ENCODE results near the gene LMAN1. TPM values are rescaled to one million over a fixed set of nuclear protein-coding genes. Genes with fewer than 3 reads are reported as not detected.

The LMAN1 gene
- total RNA-seq, 1 experiment from 2014 or later = 73.7 TPM

- TF ChIP-seq, protein P1, sequence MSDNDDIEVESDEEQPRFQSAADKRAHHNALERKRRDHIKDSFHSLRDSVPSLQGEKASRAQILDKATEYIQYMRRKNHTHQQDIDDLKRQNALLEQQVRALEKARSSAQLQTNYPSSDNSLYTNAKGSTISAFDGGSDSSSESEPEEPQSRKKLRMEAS (IDR thresholded peaks at IDR 0.05) = no peak
- TF ChIP-seq TCF7L2 (IDR thresholded peaks at IDR 0.05; ENCODE audit: borderline replicate concordance, extremely low read depth, insufficient read depth, insufficient read length) = no peak
- TF ChIP-seq ZFX (IDR thresholded peaks at IDR 0.05) = no peak
- TF ChIP-seq POLR2AphosphoS5 (IDR thresholded peaks at IDR 0.05; ENCODE audit: low read depth, low read length) = no peak
- no peak for TF ChIP-seq CBX3 (IDR thresholded peaks at IDR 0.05; ENCODE audit: low read depth)
- no peak for TF ChIP-seq POLR2A (IDR thresholded peaks at IDR 0.05; ENCODE audit: borderline replicate concordance, extremely low read depth, insufficient read depth, insufficient read length)
- no peak for TF ChIP-seq JUND (IDR thresholded peaks at IDR 0.05)
- TF ChIP-seq ELF1 (IDR thresholded peaks at IDR 0.05; ENCODE audit: borderline replicate concordance, low read depth) = no peak
- TF ChIP-seq, protein P2, sequence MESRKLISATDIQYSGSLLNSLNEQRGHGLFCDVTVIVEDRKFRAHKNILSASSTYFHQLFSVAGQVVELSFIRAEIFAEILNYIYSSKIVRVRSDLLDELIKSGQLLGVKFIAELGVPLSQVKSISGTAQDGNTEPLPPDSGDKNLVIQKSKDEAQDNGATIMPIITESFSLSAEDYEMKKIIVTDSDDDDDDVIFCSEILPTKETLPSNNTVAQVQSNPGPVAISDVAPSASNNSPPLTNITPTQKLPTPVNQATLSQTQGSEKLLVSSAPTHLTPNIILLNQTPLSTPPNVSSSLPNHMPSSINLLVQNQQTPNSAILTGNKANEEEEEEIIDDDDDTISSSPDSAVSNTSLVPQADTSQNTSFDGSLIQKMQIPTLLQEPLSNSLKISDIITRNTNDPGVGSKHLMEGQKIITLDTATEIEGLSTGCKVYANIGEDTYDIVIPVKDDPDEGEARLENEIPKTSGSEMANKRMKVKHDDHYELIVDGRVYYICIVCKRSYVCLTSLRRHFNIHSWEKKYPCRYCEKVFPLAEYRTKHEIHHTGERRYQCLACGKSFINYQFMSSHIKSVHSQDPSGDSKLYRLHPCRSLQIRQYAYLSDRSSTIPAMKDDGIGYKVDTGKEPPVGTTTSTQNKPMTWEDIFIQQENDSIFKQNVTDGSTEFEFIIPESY (IDR thresholded peaks at IDR 0.05; ENCODE audit: extremely low read depth, insufficient replicate concordance, low read length) = no peak
Measured at GRCh38 chr18:59383851-59384250, 24.8 kb upstream of the LMAN1 start (continued).

DNA sequence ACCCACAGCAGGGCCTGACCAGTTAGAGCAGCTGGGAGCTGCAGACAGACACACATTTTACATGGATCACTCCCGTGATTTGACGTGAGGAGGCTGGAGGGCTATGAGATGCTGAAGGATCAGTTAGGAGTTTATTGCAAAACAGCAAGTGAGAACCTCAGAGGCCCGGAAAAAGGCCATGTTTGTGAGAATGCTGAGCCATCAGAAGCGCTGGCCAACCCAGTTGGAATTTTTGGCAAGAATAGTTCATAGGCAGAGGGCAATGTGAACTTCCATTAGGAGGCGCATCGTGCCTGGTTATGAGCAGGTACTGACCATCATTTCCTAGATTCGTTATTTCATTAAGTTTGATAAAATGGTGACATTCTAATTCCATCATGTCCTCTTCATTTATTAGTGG lies 23.3 kb upstream of the LMAN1 start:
- H3K4me3 ChIP-seq (replicated peaks in 1 of 2; ENCODE audit: low read depth in 1 of 2, low read length in 2 of 2) = no peak overlapping the region
- 0 out of 2 replicates have a peak, but pooled peaks cover 11% of the 10 kb centered on the region for H3K27me3 ChIP-seq (ENCODE audit: insufficient read depth, low read length)
- no peak overlapping the region for H2AFZ ChIP-seq (ENCODE audit: low read depth, low read length, poor library complexity, severe bottlenecking)
- TF ChIP-seq EZH2 (IDR thresholded peaks at IDR 0.05) = no peak
- no peak for TF ChIP-seq CBX3 (IDR thresholded peaks at IDR 0.05; ENCODE audit: low read depth)
- TF ChIP-seq, protein P2 (IDR thresholded peaks at IDR 0.05; ENCODE audit: extremely low read depth, insufficient replicate concordance, low read length) = no peak
- TF ChIP-seq SP1 (IDR thresholded peaks at IDR 0.05; ENCODE audit: low read depth) = no peak
- TF ChIP-seq JUND (IDR thresholded peaks at IDR 0.05) = no peak
- no peak for TF ChIP-seq EZH2phosphoT487 (IDR thresholded peaks at IDR 0.05; ENCODE audit: borderline replicate concordance)
- TF ChIP-seq SIN3A (IDR thresholded peaks at IDR 0.05; ENCODE audit: low read depth) = no peak
- no peak overlapping the region for H3K27ac ChIP-seq (ENCODE audit: low read depth, low read length)
- H3K4me1 ChIP-seq (ENCODE audit: control insufficient read depth in 1 of 2, insufficient read depth in 2 of 2, low read length in 2 of 2) = no peaks in the 10 kb centered on the region
- no peaks in the 10 kb centered on the region for H3K9me3 ChIP-seq (ENCODE audit: control insufficient read depth in 1 of 2, insufficient read depth in 1 of 2, low read depth in 1 of 2, low read length in 2 of 2)
- ChIA-PET CTCF (interaction anchor here (1.7 kb wide), 1 partner anchor 20 kb away, joined by 4 read pairs; no protein-coding TSS in a partner anchor), RAD21 (ENCODE audit: low non-redundant PET in 1 of 2, low total read pairs in 2 of 2, uncharacterized antibody in 2 of 2, unreplicated experiment in 2 of 2) (interaction anchor here in 1 of 2 experiments (1.1 kb wide), 1 partner anchor 20 kb away, joined by 4 read pairs; no protein-coding TSS in a partner anchor), POLR2A (interaction anchor here (0.8 to 1.2 kb wide), 2 partner anchors 23 kb away, joined by 3 read pairs; partner anchors contain the start of gene LMAN1)
- DNase-seq (ENCODE audit: low read depth, low spot score) = no peak
- BruUV-seq (replicated peaks) = no TSS peak
- no peak overlapping the region for H3K4me2 ChIP-seq (ENCODE audit: low read length)
- H3K9ac ChIP-seq (ENCODE audit: low read length) = no peak overlapping the region
- H4K20me1 ChIP-seq (ENCODE audit: insufficient read depth) = no peaks in the 10 kb centered on the region
- no peaks in the 10 kb centered on the region for H3K9me2 ChIP-seq (ENCODE audit: insufficient read depth)
- no peaks in the 10 kb centered on the region for H3K79me2 ChIP-seq (ENCODE audit: insufficient read depth, low read length)
- intact Hi-C loops (cut with micrococcal nuclease) = no loop called here
- H3K36me3 ChIP-seq (ENCODE audit: control insufficient read depth in 1 of 2, insufficient read depth in 2 of 2, low read length in 2 of 2) = no peaks in the 10 kb centered on the region
- ATAC-seq = no peak

Data from HCT116 (cell line).